Endodermal cell (in vitro differentiated cells): Measurements from ENCODE around the gene FAM117A. TPM values are rescaled to one million over a fixed set of nuclear protein-coding genes. Genes with fewer than 3 reads are reported as not detected.

Experiments
- DNase-seq: peaks from one replicate; pipeline ENCODE4 v3.0.0-alpha.2; 2017
- H3K27ac ChIP-seq: 2 replicates; pipeline ENCODE4 v1.5.1; 2013; ENCODE audit warnings: mild to moderate bottlenecking, low read depth, low read length, moderate library complexity
- H3K27me3 ChIP-seq: 2 replicates; pipeline ENCODE4 v1.6.1; 2013; ENCODE audit warnings: mild to moderate bottlenecking, low read length, moderate library complexity; ENCODE audit not compliant: insufficient read depth, control insufficient read depth, poor library complexity, severe bottlenecking
- H3K36me3 ChIP-seq: 2 replicates; pipeline ENCODE4 v1.7.0; 2013; ENCODE audit warnings: mild to moderate bottlenecking, low read length, moderate library complexity; ENCODE audit not compliant: control insufficient read depth, insufficient read depth
- H3K4me1 ChIP-seq: one replicate; pipeline ENCODE4 v1.7.0; 2013; ENCODE audit warnings: low read length; ENCODE audit not compliant: control insufficient read depth, insufficient read depth
- H3K4me3 ChIP-seq: 2 replicates; pipeline ENCODE4 v1.5.1; 2013; ENCODE audit warnings: mild to moderate bottlenecking, low read length, moderate library complexity
- H3K9ac ChIP-seq: 2 replicates; pipeline ENCODE4 v1.6.1; 2013; ENCODE audit warnings: mild to moderate bottlenecking, low read length, moderate library complexity; ENCODE audit not compliant: poor library complexity, severe bottlenecking; ENCODE audit errors: extremely low read depth
- H3K9me3 ChIP-seq: 2 replicates; pipeline ENCODE4 v1.6.1; 2013; ENCODE audit warnings: mild to moderate bottlenecking, low read length, moderate library complexity; ENCODE audit not compliant: control insufficient read depth
- H3K27ac Mint-ChIP-seq: 2 replicates; pipeline ENCODE4 v1.8.0; 2020; ENCODE audit warnings: mixed read lengths
- H3K27me3 Mint-ChIP-seq: 2 replicates; pipeline ENCODE4 v1.8.0; 2021; ENCODE audit warnings: mild to moderate bottlenecking, mixed read lengths; ENCODE audit not compliant: insufficient read depth
- H3K36me3 Mint-ChIP-seq: 2 replicates; pipeline ENCODE4 v1.8.0; 2020; ENCODE audit warnings: low read depth, mixed read lengths
- H3K4me1 Mint-ChIP-seq: 2 replicates; pipeline ENCODE4 v1.8.0; 2020; ENCODE audit warnings: mixed read lengths
- H3K4me3 Mint-ChIP-seq: 2 replicates; pipeline ENCODE4 v1.8.0; 2020; ENCODE audit warnings: mild to moderate bottlenecking, moderate library complexity, mixed read lengths
- H3K9me3 Mint-ChIP-seq: 2 replicates; pipeline ENCODE4 v1.8.0; 2020; ENCODE audit warnings: mild to moderate bottlenecking, mixed read lengths
- WGBS, 2 experiments: methylation state at CpG; one replicate each; pipeline versions ENCODE4 v1.1.5 to v1.1.7; 2013; ENCODE audit warnings: missing lambda C conversion rate in 2 of 2, mixed read lengths in 1 of 2; ENCODE audit not compliant: insufficient coverage in 1 of 2, insufficient read length in 1 of 2; 5-methylcytosine and 5-hydroxymethylcytosine counted together
- total RNA-seq, 2 donors: library from RNA; stranded (reverse); fragmentation: NEBNext Ultra II Directional in 1 of 2; extraction: Animal tissue kit (Norgen Biotek cat#: 25700) in 1 of 2; gene quantifications; 2 replicates in 1 of 2; 3 replicates in 1 of 2; pipeline ENCODE4 v1.2.1, GENCODE V29; 2021
- TF ChIP-seq, protein P1 (sequence below): fragments of 200-600 bp; sonication (generic); conservative IDR thresholded peaks from 2 replicates; pipeline ENCODE4 v1.5.0; 2021; ENCODE audit warnings: antibody characterized with exemption, mild to moderate bottlenecking

The FAM117A gene
- total RNA-seq, 2 donors from 2014 or later, result 15.4 to 16.8 TPM

DNA sequence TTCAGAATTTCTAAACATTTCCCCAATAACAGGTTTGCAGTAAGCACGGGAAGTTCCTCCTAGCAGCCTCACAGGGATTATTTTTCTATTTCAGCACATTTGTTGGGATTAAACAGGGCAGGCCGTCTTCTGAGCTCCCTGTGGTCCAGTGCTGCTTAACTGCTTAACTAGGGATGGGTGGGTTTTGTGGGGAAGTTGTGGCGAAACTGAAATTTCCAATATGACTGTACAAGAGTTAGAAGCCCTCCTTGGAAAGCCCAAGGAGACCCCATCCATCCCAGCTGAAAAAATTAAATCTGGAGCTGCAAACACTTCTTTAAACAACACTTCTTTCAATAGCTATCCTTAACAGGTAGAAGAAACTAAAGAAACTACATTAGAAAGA, 22.2 kb downstream of the FAM117A start:
- peaks cover 20% of the 10 kb centered on the region for H3K4me1 Mint-ChIP-seq
- H3K4me3 ChIP-seq, result no peak overlapping the region
- H3K27ac Mint-ChIP-seq, result no peak overlapping the region
- H3K27ac ChIP-seq, result no peak overlapping the region
- no peaks in the 10 kb centered on the region for H3K36me3 ChIP-seq
- no peaks in the 10 kb centered on the region for H3K9me3 ChIP-seq
- no peak overlapping the region for H3K4me3 Mint-ChIP-seq
- H3K36me3 Mint-ChIP-seq, result peaks cover 15% of the 10 kb centered on the region
- H3K9ac ChIP-seq, result no peak overlapping the region
- no peak for DNase-seq
- H3K27me3 ChIP-seq, result peaks cover 20% of the 10 kb centered on the region
- H3K9me3 Mint-ChIP-seq, result no peaks in the 10 kb centered on the region
- WGBS, 2 experiments, result 91% methylated on average over 3 of the region's 3 CpGs; no CpG with 5 or more reads in 1 of the 2 experiments
- TF ChIP-seq, protein P1, sequence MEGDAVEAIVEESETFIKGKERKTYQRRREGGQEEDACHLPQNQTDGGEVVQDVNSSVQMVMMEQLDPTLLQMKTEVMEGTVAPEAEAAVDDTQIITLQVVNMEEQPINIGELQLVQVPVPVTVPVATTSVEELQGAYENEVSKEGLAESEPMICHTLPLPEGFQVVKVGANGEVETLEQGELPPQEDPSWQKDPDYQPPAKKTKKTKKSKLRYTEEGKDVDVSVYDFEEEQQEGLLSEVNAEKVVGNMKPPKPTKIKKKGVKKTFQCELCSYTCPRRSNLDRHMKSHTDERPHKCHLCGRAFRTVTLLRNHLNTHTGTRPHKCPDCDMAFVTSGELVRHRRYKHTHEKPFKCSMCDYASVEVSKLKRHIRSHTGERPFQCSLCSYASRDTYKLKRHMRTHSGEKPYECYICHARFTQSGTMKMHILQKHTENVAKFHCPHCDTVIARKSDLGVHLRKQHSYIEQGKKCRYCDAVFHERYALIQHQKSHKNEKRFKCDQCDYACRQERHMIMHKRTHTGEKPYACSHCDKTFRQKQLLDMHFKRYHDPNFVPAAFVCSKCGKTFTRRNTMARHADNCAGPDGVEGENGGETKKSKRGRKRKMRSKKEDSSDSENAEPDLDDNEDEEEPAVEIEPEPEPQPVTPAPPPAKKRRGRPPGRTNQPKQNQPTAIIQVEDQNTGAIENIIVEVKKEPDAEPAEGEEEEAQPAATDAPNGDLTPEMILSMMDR, result no peak
- peaks cover 5% of the 10 kb centered on the region for H3K4me1 ChIP-seq
- H3K27me3 Mint-ChIP-seq, result no peaks in the 10 kb centered on the region

DNA sequence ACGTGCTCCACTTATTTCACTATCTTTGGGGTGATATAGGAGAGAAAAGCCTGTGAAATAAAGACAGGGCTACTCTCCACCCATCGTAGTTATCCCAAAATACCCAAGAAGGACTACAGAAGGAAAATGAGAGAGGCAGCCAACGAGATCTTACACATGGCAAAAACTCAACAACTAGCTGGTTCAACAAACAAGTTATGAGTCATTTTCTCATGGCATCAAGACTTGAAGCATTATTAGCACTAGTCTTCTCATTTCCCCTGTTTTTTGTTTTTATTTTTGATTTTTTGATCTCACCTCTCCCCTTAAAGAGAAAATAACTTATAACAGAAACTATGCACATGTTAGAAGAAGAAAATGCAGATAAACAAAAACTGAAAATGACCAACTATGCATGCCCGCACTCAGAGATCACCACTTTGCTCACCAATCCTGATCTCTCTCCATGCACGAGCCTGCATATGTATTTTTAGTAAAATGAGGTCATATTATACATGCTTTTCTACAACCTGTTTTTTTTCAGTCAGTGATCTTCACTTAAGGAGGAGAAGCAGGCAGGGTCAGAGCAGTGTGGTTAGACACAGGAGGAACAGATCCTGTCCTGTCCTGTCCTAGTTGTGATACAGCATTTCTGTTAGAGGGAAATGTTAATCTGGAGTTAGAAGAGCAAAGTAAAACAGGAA, 22.8 kb downstream of the FAM117A start:
- no peaks in the 10 kb centered on the region for H3K9me3 ChIP-seq
- TF ChIP-seq, protein P1, result no peak
- peaks cover 25% of the 10 kb centered on the region for H3K27me3 ChIP-seq
- H3K4me3 ChIP-seq, result no peak overlapping the region
- H3K27me3 Mint-ChIP-seq, result no peaks in the 10 kb centered on the region
- H3K4me1 Mint-ChIP-seq, result peaks cover 20% of the 10 kb centered on the region
- H3K4me3 Mint-ChIP-seq, result no peak overlapping the region
- peaks cover 5% of the 10 kb centered on the region for H3K4me1 ChIP-seq
- DNase-seq, result no peak
- H3K9ac ChIP-seq, result no peak overlapping the region
- H3K27ac Mint-ChIP-seq, result no peak overlapping the region
- no peak overlapping the region for H3K27ac ChIP-seq
- H3K9me3 Mint-ChIP-seq, result no peaks in the 10 kb centered on the region
- H3K36me3 ChIP-seq, result no peaks in the 10 kb centered on the region
- 71 to 94% methylated on average over 2 to 5 of the region's 5 CpGs for WGBS, 2 experiments
- H3K36me3 Mint-ChIP-seq, result peaks cover 17% of the 10 kb centered on the region

DNA sequence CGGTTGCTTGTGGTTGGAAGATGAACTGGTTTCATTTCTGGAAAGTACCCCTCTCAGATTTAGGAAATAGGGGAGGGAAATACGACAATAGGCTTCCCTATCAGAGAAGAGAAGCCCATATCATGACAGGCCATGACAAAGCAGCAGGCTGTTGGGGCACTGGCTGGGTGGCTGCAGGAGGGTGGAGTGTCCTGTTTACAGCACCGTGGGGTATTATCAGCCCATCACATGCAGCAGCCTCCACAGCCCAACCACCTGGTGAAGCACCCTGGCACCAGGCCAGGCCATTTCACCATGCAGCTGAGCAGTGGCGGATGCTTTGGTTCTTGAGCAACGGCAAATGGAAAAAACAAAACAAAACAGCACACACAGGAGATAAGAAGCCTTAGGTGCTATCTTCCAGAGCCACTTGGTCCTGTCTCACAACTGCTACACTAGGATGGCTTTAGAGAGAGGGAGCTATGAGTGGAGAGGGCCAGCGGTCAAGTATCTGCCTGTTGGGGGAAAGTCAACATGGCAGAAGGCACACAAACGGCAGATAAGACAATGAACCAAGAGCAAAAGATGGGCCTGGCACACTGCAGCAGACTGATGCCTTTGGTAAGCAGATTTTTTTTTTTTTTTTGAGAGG, 24.2 kb downstream of the FAM117A start:
- H3K9ac ChIP-seq, result no peak overlapping the region
- H3K27me3 ChIP-seq, result peaks cover 25% of the 10 kb centered on the region
- TF ChIP-seq, protein P1, result no peak
- DNase-seq, result no peak
- no peak overlapping the region for H3K4me3 ChIP-seq
- H3K9me3 ChIP-seq, result no peaks in the 10 kb centered on the region
- Mint-ChIP-seq H3K27ac (no peak overlapping the region), H3K4me1 (peaks cover 19% of the 10 kb centered on the region), H3K36me3 (peaks cover 15% of the 10 kb centered on the region), H3K27me3 (no peaks in the 10 kb centered on the region), H3K4me3 (no peak overlapping the region), H3K9me3 (no peaks in the 10 kb centered on the region)
- peaks cover under 1% of the 10 kb centered on the region for H3K36me3 ChIP-seq
- H3K4me1 ChIP-seq, result peaks cover 5% of the 10 kb centered on the region
- 90 to 97% methylated on average over 4 to 7 of the region's 7 CpGs for WGBS, 2 experiments
- H3K27ac ChIP-seq, result no peak overlapping the region
